Breast epithelium (tissue), 3 donors: ENCODE measurements around the gene WDR93.

Experiments
- POLR2AphosphoS5 ChIP-seq, 3 donors: sonication (generic); formaldehyde crosslinking; IDR thresholded peaks; one replicate each; pipeline ENCODE4 v1.6.1; 2017; ENCODE audit warnings: antibody characterized with exemption in 3 of 3
- TF ChIP-seq, protein P1 (sequence below), 3 donors: fragments of 450-650 bp; IDR thresholded peaks; one replicate each; pipeline ENCODE4 v1.5.1; 2016 to 2017; ENCODE audit warnings: antibody characterized with exemption in 3 of 3, mild to moderate bottlenecking in 3 of 3, moderate library complexity in 3 of 3

DNA sequence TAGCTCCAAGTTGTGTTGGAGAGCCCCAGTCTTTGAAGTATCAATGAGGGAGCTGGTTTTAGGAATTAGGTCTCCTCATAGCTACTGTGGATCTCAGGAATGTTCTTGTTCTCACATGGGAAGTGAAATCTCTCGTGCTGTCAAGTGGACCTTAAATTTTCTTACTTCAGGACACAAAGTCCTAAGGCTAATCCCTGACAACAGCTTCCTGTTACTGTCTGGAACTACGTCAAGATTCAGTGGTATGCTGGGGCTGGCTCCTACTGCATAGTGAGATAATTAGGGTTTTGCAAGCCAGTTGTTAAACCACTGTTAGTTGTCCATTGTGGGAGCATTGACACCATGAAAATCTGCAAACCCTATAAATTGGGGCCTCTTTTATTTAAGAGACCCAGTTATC, 37.6 kb downstream of the WDR93 start:
- TF ChIP-seq POLR2AphosphoS5 (IDR thresholded peaks at IDR 0.05), result no peak
- TF ChIP-seq, protein P1, sequence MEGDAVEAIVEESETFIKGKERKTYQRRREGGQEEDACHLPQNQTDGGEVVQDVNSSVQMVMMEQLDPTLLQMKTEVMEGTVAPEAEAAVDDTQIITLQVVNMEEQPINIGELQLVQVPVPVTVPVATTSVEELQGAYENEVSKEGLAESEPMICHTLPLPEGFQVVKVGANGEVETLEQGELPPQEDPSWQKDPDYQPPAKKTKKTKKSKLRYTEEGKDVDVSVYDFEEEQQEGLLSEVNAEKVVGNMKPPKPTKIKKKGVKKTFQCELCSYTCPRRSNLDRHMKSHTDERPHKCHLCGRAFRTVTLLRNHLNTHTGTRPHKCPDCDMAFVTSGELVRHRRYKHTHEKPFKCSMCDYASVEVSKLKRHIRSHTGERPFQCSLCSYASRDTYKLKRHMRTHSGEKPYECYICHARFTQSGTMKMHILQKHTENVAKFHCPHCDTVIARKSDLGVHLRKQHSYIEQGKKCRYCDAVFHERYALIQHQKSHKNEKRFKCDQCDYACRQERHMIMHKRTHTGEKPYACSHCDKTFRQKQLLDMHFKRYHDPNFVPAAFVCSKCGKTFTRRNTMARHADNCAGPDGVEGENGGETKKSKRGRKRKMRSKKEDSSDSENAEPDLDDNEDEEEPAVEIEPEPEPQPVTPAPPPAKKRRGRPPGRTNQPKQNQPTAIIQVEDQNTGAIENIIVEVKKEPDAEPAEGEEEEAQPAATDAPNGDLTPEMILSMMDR (IDR thresholded peaks at IDR 0.05), result no peak
